ENCODE results near the gene ENTR1. TPM values are rescaled to one million over a fixed set of nuclear protein-coding genes. Genes with fewer than 3 reads are reported as not detected.

The ENTR1 gene
- polyA plus RNA-seq, 2 donors, result 20.1 to 24.2 TPM

DNA sequence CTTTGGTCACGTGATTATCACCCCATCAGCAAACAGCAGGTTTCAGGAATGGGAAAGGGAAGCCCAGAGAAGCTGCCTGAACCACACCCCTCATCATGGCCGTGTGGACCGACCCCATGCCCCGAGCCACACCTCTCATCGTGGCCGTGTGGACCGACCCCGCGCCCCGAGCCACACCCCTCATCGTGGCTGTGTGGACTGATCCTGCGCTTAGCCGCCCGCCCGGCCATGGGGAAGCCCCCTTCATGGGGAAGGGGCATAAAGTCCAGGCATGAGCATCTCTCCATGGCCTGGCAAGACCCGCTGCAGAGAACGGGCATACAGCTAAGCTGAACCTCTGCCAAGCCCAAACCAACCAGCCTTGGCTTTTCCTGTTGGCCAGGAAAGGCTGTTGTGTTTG is 16.9 kb downstream of the ENTR1 start:
- Histone ChIP-seq H3K4me3 (ENCODE audit: low read depth in 1 of 2, low read length in 2 of 2) (no peak overlapping the region), H3K27ac (ENCODE audit: low read depth in 2 of 2, low read length in 1 of 2) (no peak overlapping the region), H3K9me3 (ENCODE audit: control insufficient read depth in 2 of 2, insufficient read depth in 1 of 2, low read depth in 1 of 2, low read length in 1 of 2) (no peaks in the 10 kb centered on the region), H3K4me1 (ENCODE audit: control insufficient read depth in 2 of 2, insufficient read depth in 2 of 2, low read length in 1 of 2) (peaks cover 0 to under 1% of the 10 kb centered on the region in 2 donors), H3K36me3 (ENCODE audit: control insufficient read depth in 2 of 2, insufficient read depth in 2 of 2, low read length in 1 of 2) (peaks cover 21 to 56% of the 10 kb centered on the region in 2 donors), H3K27me3 (ENCODE audit: control insufficient read depth in 1 of 2, insufficient read depth in 2 of 2, low read length in 2 of 2) (no peaks in the 10 kb centered on the region)
- WGBS, 2 donors, result 84 to 87% methylated on average over 17 of the region's 17 CpGs

DNA sequence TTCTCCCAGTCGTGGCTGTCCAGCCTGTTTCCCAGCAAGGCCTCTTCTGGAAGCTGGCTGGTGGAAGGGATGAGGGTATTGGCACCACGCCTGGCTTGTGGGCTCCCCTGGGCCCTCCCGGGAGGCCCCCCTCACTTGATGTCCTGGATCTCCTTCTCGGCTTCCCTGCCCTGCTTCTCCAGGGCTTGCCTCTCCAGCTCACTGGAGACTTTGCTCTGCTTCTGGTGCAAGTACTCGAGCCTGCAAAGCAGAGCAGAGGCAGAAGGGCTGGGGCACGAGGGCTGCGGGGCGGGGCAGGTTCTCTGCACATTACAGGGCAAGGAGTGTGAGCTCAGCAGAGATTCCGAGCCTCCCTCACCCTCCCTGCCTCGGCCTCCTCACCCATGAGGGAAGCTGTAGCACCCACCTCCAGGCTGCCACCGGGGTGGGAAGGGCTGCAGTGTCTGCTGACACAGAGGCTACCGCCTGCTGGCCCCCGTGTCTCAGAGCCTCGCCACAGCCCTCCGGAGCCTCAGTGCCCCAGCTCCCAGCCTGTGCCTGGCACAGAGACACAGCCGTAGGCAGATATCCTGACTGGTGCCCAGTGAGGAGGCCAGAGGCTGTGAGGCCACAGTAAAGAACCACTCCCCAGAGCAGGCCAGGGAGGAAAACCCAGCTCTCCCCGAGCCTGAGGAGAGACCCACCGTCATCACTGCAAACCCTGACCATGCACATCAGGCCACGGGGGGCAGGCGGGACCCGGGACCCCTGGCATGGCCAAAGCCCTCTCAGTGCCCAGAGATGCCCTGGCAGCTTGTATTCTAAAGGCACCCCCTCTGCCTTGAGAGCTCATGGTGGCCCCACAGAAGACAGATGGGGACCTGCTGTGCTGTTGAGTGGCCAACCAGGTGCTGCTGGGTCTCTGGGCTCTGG is 17.6 kb downstream of the ENTR1 start:
- Histone ChIP-seq H3K4me1 (ENCODE audit: control insufficient read depth in 2 of 2, insufficient read depth in 2 of 2, low read length in 1 of 2) (no peaks in the 10 kb centered on the region), H3K4me3 (ENCODE audit: low read depth in 1 of 2, low read length in 2 of 2) (no peak overlapping the region), H3K27ac (ENCODE audit: low read depth in 2 of 2, low read length in 1 of 2) (no peak overlapping the region), H3K27me3 (ENCODE audit: control insufficient read depth in 1 of 2, insufficient read depth in 2 of 2, low read length in 2 of 2) (no peaks in the 10 kb centered on the region), H3K9me3 (ENCODE audit: control insufficient read depth in 2 of 2, insufficient read depth in 1 of 2, low read depth in 1 of 2, low read length in 1 of 2) (no peaks in the 10 kb centered on the region), H3K36me3 (ENCODE audit: control insufficient read depth in 2 of 2, insufficient read depth in 2 of 2, low read length in 1 of 2) (peaks cover 26 to 60% of the 10 kb centered on the region in 2 donors)
- 87% methylated on average over 21 of the region's 21 CpGs for WGBS, 2 donors

- Histone ChIP-seq H3K27me3 (ENCODE audit: control insufficient read depth in 1 of 2, insufficient read depth in 2 of 2, low read length in 2 of 2) (no peaks in the 10 kb centered on the region), H3K4me3 (ENCODE audit: low read depth in 1 of 2, low read length in 2 of 2) (no peak overlapping the region), H3K36me3 (ENCODE audit: control insufficient read depth in 2 of 2, insufficient read depth in 2 of 2, low read length in 1 of 2) (peaks cover 32 to 65% of the 10 kb centered on the region in 2 donors), H3K4me1 (ENCODE audit: control insufficient read depth in 2 of 2, insufficient read depth in 2 of 2, low read length in 1 of 2) (no peaks in the 10 kb centered on the region), H3K27ac (ENCODE audit: low read depth in 2 of 2, low read length in 1 of 2) (no peak overlapping the region), H3K9me3 (ENCODE audit: control insufficient read depth in 2 of 2, insufficient read depth in 1 of 2, low read depth in 1 of 2, low read length in 1 of 2) (no peaks in the 10 kb centered on the region)
- 92% methylated on average over 28 of the region's 28 CpGs for WGBS, 2 donors
These were observed 18.5 kb downstream of the ENTR1 start for GRCh38 chr9:136391737-136392537.

DNA sequence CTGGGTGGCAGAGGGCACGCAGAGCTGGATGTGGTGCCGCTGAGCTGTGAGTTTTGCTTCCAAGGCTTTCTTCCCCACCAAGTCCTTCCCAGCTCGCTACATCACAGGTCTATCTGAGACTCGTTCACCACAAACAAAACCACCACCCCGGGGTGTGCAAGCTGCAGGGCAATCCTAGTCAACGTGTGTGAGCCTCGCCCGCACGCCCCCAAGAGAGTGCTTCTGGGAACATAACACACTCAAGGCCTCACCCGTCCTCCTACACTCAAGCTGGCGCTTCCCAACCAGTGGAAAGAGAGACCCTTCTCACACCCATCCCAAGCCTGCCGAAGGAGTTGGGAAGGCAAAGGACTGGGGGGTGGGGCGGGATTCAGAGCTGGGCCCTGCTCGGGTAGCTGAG is 21.0 kb downstream of the ENTR1 start:
- H3K4me3 ChIP-seq (ENCODE audit: low read depth in 1 of 2, low read length in 2 of 2), result no peak overlapping the region
- no peaks in the 10 kb centered on the region for H3K4me1 ChIP-seq (ENCODE audit: control insufficient read depth in 2 of 2, insufficient read depth in 2 of 2, low read length in 1 of 2)
- 84 to 85% methylated on average over 14 of the region's 14 CpGs for WGBS, 2 donors
- H3K27me3 ChIP-seq (ENCODE audit: control insufficient read depth in 1 of 2, insufficient read depth in 2 of 2, low read length in 2 of 2), result no peaks in the 10 kb centered on the region
- H3K36me3 ChIP-seq (ENCODE audit: control insufficient read depth in 2 of 2, insufficient read depth in 2 of 2, low read length in 1 of 2), result peaks cover 25 to 45% of the 10 kb centered on the region in 2 donors
- no peaks in the 10 kb centered on the region for H3K9me3 ChIP-seq (ENCODE audit: control insufficient read depth in 2 of 2, insufficient read depth in 1 of 2, low read depth in 1 of 2, low read length in 1 of 2)
- no peak overlapping the region for H3K27ac ChIP-seq (ENCODE audit: low read depth in 2 of 2, low read length in 1 of 2)

DNA sequence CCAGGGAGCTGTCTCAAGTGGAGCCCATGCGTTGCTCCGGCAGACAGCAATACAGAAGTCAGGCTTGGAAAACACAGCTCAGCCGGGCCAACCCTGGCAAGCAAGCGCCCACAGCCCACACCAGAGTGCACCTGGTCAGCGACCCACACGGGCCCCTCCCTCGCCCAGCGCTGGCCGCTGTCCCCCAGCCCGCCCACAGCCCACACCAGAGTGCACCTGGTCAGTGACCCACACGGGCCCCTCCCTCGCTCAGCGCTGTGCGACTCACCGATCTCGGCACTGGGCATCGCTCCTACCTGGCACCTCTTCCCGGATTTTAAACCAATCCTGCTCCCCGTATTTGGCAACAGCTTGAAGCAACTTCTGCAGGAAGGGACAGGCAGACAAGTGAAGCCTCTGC is 23.2 kb downstream of the ENTR1 start:
- Histone ChIP-seq H3K9me3 (ENCODE audit: control insufficient read depth in 2 of 2, insufficient read depth in 1 of 2, low read depth in 1 of 2, low read length in 1 of 2) (no peaks in the 10 kb centered on the region), H3K4me1 (ENCODE audit: control insufficient read depth in 2 of 2, insufficient read depth in 2 of 2, low read length in 1 of 2) (no peaks in the 10 kb centered on the region), H3K4me3 (ENCODE audit: low read depth in 1 of 2, low read length in 2 of 2) (no peak overlapping the region), H3K27ac (ENCODE audit: low read depth in 2 of 2, low read length in 1 of 2) (no peak overlapping the region), H3K27me3 (ENCODE audit: control insufficient read depth in 1 of 2, insufficient read depth in 2 of 2, low read length in 2 of 2) (no peaks in the 10 kb centered on the region), H3K36me3 (ENCODE audit: control insufficient read depth in 2 of 2, insufficient read depth in 2 of 2, low read length in 1 of 2) (peaks cover 36 to 52% of the 10 kb centered on the region in 2 donors)
- 94 to 97% methylated on average over 13 to 19 of the region's 19 CpGs for WGBS, 2 donors

- no peaks in the 10 kb centered on the region for H3K4me1 ChIP-seq (ENCODE audit: control insufficient read depth in 2 of 2, insufficient read depth in 2 of 2, low read length in 1 of 2)
- no peak overlapping the region for H3K27ac ChIP-seq (ENCODE audit: low read depth in 2 of 2, low read length in 1 of 2)
- 83 to 90% methylated on average over 13 of the region's 13 CpGs for WGBS, 2 donors
- H3K4me3 ChIP-seq (ENCODE audit: low read depth in 1 of 2, low read length in 2 of 2), result no peak overlapping the region
- no peaks in the 10 kb centered on the region for H3K27me3 ChIP-seq (ENCODE audit: control insufficient read depth in 1 of 2, insufficient read depth in 2 of 2, low read length in 2 of 2)
- H3K9me3 ChIP-seq (ENCODE audit: control insufficient read depth in 2 of 2, insufficient read depth in 1 of 2, low read depth in 1 of 2, low read length in 1 of 2), result no peaks in the 10 kb centered on the region
- peaks cover 32 to 54% of the 10 kb centered on the region in 2 donors for H3K36me3 ChIP-seq (ENCODE audit: control insufficient read depth in 2 of 2, insufficient read depth in 2 of 2, low read length in 1 of 2)
These were observed 24.4 kb downstream of the ENTR1 start for GRCh38 chr9:136386018-136386417.

DNA sequence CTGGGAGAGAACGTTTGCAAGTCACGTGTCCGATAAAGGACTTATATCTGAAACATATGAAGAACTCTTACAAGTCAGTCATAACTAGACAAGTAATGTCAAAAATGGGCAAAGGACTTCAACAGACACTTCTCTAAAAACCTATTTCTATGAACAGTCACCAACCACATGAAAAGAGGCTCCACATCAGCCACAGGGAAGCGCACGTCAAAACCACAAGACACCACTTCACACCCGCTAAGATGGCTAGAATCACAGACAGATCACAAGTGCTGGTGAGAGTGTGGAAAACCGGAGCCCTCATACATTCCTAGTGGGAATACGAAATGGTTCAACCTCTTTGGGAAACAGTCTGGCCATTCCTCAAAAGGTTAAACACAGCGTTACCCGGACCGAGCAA is 25.4 kb downstream of the ENTR1 start:
- Histone ChIP-seq H3K27ac (ENCODE audit: low read depth in 2 of 2, low read length in 1 of 2) (no peak overlapping the region), H3K4me3 (ENCODE audit: low read depth in 1 of 2, low read length in 2 of 2) (no peak overlapping the region), H3K4me1 (ENCODE audit: control insufficient read depth in 2 of 2, insufficient read depth in 2 of 2, low read length in 1 of 2) (no peaks in the 10 kb centered on the region), H3K9me3 (ENCODE audit: control insufficient read depth in 2 of 2, insufficient read depth in 1 of 2, low read depth in 1 of 2, low read length in 1 of 2) (no peaks in the 10 kb centered on the region), H3K36me3 (ENCODE audit: control insufficient read depth in 2 of 2, insufficient read depth in 2 of 2, low read length in 1 of 2) (peaks cover 32 to 62% of the 10 kb centered on the region in 2 donors), H3K27me3 (ENCODE audit: control insufficient read depth in 1 of 2, insufficient read depth in 2 of 2, low read length in 2 of 2) (no peaks in the 10 kb centered on the region)
- 81 to 86% methylated on average over 11 of the region's 11 CpGs for WGBS, 2 donors

GRCh38 chr9:136383436-136383835 is 27.0 kb downstream of the ENTR1 start:
- Histone ChIP-seq H3K4me1 (ENCODE audit: control insufficient read depth in 2 of 2, insufficient read depth in 2 of 2, low read length in 1 of 2) (no peaks in the 10 kb centered on the region), H3K36me3 (ENCODE audit: control insufficient read depth in 2 of 2, insufficient read depth in 2 of 2, low read length in 1 of 2) (peaks cover 25 to 66% of the 10 kb centered on the region in 2 donors), H3K27ac (ENCODE audit: low read depth in 2 of 2, low read length in 1 of 2) (no peak overlapping the region), H3K27me3 (ENCODE audit: control insufficient read depth in 1 of 2, insufficient read depth in 2 of 2, low read length in 2 of 2) (no peaks in the 10 kb centered on the region), H3K4me3 (ENCODE audit: low read depth in 1 of 2, low read length in 2 of 2) (no peak overlapping the region), H3K9me3 (ENCODE audit: control insufficient read depth in 2 of 2, insufficient read depth in 1 of 2, low read depth in 1 of 2, low read length in 1 of 2) (no peaks in the 10 kb centered on the region)
- WGBS, 2 donors, result 96 to 97% methylated on average over 20 of the region's 20 CpGs

DNA sequence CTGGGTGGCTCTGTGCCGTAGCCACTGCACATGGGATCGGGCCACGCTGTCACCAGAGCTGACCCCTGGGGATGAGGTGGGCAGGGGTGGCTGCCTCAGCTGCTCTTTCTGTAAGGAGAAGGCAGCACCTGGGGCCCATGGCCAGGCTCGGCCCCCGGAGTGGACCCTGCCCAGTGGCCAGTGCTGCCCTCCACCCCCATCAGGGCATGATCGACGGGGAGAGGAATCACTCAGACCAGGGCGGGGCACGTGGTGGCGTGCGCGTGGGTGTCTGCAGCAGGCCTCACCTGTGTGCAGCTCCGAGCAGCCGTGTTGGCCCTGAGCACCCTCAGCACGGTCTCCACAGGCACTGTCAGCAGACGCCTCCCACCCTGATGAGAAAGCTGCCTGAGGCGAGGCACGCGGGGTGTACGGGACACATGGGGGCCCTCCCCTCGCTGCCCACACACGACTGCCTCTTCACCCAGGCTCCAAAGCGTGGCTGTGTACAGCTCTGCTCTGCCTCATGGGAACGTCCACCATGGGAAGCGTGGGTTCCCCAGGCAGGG is 28.4 kb downstream of the ENTR1 start:
- no peaks in the 10 kb centered on the region for H3K27me3 ChIP-seq (ENCODE audit: control insufficient read depth in 1 of 2, insufficient read depth in 2 of 2, low read length in 2 of 2)
- H3K9me3 ChIP-seq (ENCODE audit: control insufficient read depth in 2 of 2, insufficient read depth in 1 of 2, low read depth in 1 of 2, low read length in 1 of 2), result no peaks in the 10 kb centered on the region
- H3K4me3 ChIP-seq (ENCODE audit: low read depth in 1 of 2, low read length in 2 of 2), result no peak overlapping the region
- no peaks in the 10 kb centered on the region for H3K4me1 ChIP-seq (ENCODE audit: control insufficient read depth in 2 of 2, insufficient read depth in 2 of 2, low read length in 1 of 2)
- H3K27ac ChIP-seq (ENCODE audit: low read depth in 2 of 2, low read length in 1 of 2), result no peak overlapping the region
- 90 to 91% methylated on average over 25 of the region's 25 CpGs for WGBS, 2 donors
- peaks cover 15 to 55% of the 10 kb centered on the region in 2 donors for H3K36me3 ChIP-seq (ENCODE audit: control insufficient read depth in 2 of 2, insufficient read depth in 2 of 2, low read length in 1 of 2)

Data from esophagus (tissue), 2 donors.